ENCODE measurements around the gene TRAPPC5. TPM values are rescaled to one million over a fixed set of nuclear protein-coding genes. Genes with fewer than 3 reads are reported as not detected.

The TRAPPC5 gene
- total RNA-seq, 6 experiments from 2014 or later = 41.7 to 66.5 (median 52.0) TPM

DNA sequence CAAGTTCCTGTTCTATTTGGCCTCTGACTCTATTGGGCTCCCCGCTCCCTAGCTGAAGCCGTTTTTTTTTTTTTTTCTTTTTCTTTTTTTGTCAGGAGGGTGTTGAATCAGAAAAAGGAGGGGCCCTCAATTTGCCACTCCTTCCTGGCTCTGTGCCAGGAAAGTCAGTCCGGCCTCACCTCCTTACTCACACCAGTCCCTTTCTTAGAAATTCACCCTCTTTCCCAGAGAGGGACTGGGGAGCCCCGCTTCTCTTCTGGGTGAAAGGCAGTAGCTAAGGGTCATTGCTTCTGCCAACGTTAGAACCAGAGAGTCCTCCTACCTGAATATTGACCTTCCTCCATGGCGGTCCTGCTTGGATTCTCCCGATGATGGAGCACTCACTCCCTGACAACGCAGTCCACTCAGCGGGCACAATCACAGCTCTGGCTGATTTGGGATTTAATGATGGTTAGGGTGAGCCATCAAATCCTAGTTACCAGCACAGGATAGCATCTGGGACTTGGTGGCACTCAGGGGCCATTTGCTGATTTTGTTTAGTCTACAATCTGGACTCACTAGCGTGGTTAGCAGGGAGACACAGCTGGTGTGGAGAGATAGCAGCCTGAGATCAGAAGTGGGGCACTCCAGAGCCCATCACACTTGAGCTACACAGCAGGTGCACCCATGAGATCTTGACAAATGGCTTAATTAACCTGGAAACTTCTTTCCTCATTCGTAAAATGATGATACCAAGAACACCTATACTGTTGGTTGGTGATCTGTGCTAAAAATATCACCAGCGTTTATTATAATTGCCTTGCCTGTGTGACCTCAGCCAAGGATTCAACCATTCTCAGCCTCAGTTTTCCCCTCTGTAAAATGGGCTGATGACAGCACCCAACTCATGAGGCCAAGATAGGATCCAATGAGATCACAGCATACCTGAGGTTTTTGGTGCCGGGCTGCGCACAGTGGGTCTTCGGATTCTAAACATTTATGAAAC is 19.1 kb downstream of the TRAPPC5 start:
- intact Hi-C loops (cut with DNase I) = no loop called here
- no peak for DNase-seq
- H3K36me3 ChIP-seq = no peaks in the 10 kb centered on the region
- H3K4me3 ChIP-seq = no peak overlapping the region
- no peaks in the 10 kb centered on the region for H3K4me1 ChIP-seq
- H3K27me3 ChIP-seq = no peaks in the 10 kb centered on the region
- WGBS (ENCODE audit: insufficient coverage, low coverage, low lambda C conversion rate, missing lambda C conversion rate) = 43% methylated on average over 12 of the region's 15 CpGs
- no peak for ATAC-seq
- H3K27ac ChIP-seq = no peak overlapping the region
- TF ChIP-seq POLR2A (IDR thresholded peaks at IDR 0.05) = no peak
- TF ChIP-seq, protein P1, sequence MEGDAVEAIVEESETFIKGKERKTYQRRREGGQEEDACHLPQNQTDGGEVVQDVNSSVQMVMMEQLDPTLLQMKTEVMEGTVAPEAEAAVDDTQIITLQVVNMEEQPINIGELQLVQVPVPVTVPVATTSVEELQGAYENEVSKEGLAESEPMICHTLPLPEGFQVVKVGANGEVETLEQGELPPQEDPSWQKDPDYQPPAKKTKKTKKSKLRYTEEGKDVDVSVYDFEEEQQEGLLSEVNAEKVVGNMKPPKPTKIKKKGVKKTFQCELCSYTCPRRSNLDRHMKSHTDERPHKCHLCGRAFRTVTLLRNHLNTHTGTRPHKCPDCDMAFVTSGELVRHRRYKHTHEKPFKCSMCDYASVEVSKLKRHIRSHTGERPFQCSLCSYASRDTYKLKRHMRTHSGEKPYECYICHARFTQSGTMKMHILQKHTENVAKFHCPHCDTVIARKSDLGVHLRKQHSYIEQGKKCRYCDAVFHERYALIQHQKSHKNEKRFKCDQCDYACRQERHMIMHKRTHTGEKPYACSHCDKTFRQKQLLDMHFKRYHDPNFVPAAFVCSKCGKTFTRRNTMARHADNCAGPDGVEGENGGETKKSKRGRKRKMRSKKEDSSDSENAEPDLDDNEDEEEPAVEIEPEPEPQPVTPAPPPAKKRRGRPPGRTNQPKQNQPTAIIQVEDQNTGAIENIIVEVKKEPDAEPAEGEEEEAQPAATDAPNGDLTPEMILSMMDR (IDR thresholded peaks at IDR 0.05) = no peak
- H3K9me3 ChIP-seq = no peaks in the 10 kb centered on the region

DNA sequence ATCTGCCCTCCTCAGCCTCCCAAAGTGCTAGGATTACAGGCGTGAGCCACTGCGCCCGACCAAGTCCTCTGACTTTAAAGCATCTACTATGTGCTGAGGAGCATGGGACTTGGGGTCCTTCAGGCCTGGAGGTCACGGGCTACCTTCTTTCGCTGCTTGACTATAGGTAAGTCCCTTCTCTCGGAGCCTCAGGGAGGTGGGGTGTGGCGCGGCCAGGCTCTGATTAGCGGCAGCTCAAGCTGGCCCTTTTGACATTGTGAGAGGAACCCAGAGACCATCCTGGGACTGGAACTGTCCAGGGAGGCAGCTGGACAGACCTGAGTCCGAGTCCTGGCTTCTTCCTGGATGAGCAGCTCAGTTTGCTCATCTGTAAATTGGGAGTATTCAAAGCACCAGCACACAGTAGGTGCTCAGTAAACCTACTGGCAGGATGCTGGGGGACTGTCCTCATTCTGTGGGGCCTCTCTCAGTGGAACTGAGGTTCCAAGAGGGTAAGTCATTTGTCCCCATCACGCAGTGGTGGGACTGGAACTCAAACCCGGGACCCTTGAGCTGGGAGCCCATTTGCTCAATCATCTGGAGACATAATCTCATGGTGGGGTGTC is 20.5 kb downstream of the TRAPPC5 start:
- DNase-seq (no peak), ATAC-seq (no peak)
- no peaks in the 10 kb centered on the region for H3K4me1 ChIP-seq
- H3K9me3 ChIP-seq = no peaks in the 10 kb centered on the region
- H3K27me3 ChIP-seq = no peaks in the 10 kb centered on the region
- no peak overlapping the region for H3K4me3 ChIP-seq
- no peak for TF ChIP-seq POLR2A (IDR thresholded peaks at IDR 0.05)
- TF ChIP-seq, protein P1 (IDR thresholded peaks at IDR 0.05) = no peak
- no peaks in the 10 kb centered on the region for H3K36me3 ChIP-seq
- no peak overlapping the region for H3K27ac ChIP-seq
- WGBS (ENCODE audit: insufficient coverage, low coverage, low lambda C conversion rate, missing lambda C conversion rate) = 79% methylated on average over 5 of the region's 12 CpGs
- intact Hi-C loops (cut with DNase I) = no loop called here

DNA sequence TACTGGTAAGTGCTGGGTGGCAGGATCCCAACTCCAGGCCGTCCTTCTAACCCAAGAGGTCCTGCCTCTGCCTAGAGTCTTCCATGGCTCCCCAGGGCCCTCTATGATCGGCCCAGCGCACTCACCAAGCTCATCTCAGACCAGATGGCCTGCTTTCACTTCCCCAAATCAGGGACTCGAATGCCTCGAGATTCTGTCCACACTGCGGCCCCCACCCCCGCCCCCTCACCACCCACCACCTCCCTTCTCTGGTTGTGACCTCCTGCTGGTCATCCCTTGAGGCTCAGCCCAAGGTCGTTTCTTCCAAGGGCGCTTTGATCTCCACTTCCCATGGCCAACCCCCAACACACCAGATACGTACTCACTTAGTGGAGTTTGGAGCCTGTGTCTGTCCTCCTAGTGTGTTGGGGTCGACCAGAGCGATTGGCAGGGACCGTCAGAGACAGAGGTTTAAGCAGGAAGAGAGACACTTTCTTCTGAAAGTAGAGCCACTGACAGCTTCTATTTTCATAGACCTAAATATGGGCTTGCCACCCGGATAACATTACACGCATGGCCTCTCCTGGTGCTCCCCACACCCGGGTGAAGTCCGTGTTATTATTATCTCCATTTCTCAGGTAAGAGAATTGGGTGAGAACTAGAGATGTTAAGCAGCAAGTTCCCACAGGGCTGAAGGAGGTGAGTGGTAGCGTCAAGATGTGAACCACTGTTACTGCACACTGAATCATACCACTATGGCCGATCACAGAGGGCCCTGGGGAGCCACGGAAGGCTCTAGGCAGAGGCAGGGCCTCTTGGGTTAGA is 21.2 kb downstream of the TRAPPC5 start, which contains the start of gene FCER2:
Gene FCER2, minus strand, starts transcription at position 478 of the 804 bp plus-strand sequence. CDS start 2,371 bp downstream, outside the sequence.
- ATAC-seq (peak in 1 of 4 donors; percentile 21), DNase-seq (no peak)
- Histone ChIP-seq H3K36me3 (no peaks in the 10 kb centered on the region), H3K4me3 (no peak within 1 kb of the TSS), H3K4me1 (no peaks in the 10 kb centered on the region), H3K27ac (no peak within 1 kb of the TSS), H3K27me3 (no peaks in the 10 kb centered on the region), H3K9me3 (no peaks in the 10 kb centered on the region)
- intact Hi-C loops (cut with DNase I) = no loop called here
- TF ChIP-seq, protein P1 (IDR thresholded peaks at IDR 0.05) = no peak
- TF ChIP-seq POLR2A (IDR thresholded peaks at IDR 0.05) = no peak
- WGBS (ENCODE audit: insufficient coverage, low coverage, low lambda C conversion rate, missing lambda C conversion rate) = 39% methylated on average over 11 of the region's 20 CpGs

DNA sequence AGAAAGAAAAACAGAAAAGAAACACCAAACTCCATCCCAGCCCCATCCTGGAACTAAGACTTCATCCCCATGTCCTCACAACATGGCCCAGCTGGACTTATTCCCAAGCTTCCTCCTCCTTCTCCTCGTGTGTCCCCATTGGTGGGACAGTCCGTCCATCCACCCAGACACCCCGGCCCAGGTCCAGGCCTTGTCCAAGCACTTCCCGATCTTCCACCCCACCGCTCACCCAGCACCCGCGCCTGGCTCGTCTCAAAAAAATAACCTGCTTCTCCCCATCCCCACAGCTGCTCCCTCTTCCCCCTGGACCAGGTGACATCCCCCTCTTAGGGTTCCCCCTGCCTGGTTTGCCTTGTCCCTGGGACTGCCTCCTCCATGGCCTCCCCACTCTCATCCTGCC is 22.7 kb downstream of the TRAPPC5 start:
- DNase-seq (no peak), ATAC-seq (no peak)
- 48% methylated on average over 7 of the region's 8 CpGs for WGBS (ENCODE audit: insufficient coverage, low coverage, low lambda C conversion rate, missing lambda C conversion rate)
- H3K4me1 ChIP-seq = no peaks in the 10 kb centered on the region
- intact Hi-C loops (cut with DNase I) = no loop called here
- H3K27ac ChIP-seq = no peak overlapping the region
- TF ChIP-seq, protein P1 (IDR thresholded peaks at IDR 0.05) = no peak
- TF ChIP-seq POLR2A (IDR thresholded peaks at IDR 0.05) = no peak
- no peaks in the 10 kb centered on the region for H3K27me3 ChIP-seq
- no peaks in the 10 kb centered on the region for H3K9me3 ChIP-seq
- H3K36me3 ChIP-seq = no peaks in the 10 kb centered on the region
- no peak overlapping the region for H3K4me3 ChIP-seq

All from right lobe of liver (tissue), 6 donors.